Activated T-cell treated with anti-CD3 and anti-CD28 coated beads for 24 hours (primary cell): ENCODE data around the gene NCDN.

ENCODE experiments used
- DNase-seq: peaks from one replicate; pipeline ENCODE4 v3.0.0-alpha.2; 2020; ENCODE audit warnings: low read depth

Gene NCDN

GRCh38 chr1:35554266-35555211 lies 3.1 kb upstream of the NCDN start:
- no peak for DNase-seq

- DNase-seq = no peak
Observed at GRCh38 chr1:35555212-35555584, 2.4 kb upstream of the NCDN start.

GRCh38 chr1:35555601-35556477 lies 1.8 kb upstream of the NCDN start:
- no peak for DNase-seq

GRCh38 chr1:35556484-35557117 lies 998 bp upstream of the NCDN start:
- no peak for DNase-seq

- DNase-seq = no peak
Observed at GRCh38 chr1:35557118-35557610, 435 bp upstream of the NCDN start, which contains the start of gene KIAA0319L. Gene KIAA0319L, minus strand, starts transcription at chr1:35557403. Its CDS starts 2,912 bp downstream, at chr1:35554491.

- no peak for DNase-seq
Observed at GRCh38 chr1:35558374-35559316, 1.0 kb downstream of the NCDN start.

GRCh38 chr1:35559317-35559944 lies 1.8 kb downstream of the NCDN start:
- DNase-seq = no peak

- no peak for DNase-seq
Observed at GRCh38 chr1:35560256-35561225, 2.9 kb downstream of the NCDN start.

GRCh38 chr1:35561297-35561971 lies 3.8 kb downstream of the NCDN start:
- DNase-seq = no peak

GRCh38 chr1:35561972-35562680 lies 4.5 kb downstream of the NCDN start:
- no peak for DNase-seq

GRCh38 chr1:35563166-35563565 lies 5.6 kb downstream of the NCDN start:
- DNase-seq = no peak

- DNase-seq = peak; percentile 69
Observed at GRCh38 chr1:35564037-35564883, 6.7 kb downstream of the NCDN start.

- DNase-seq = no peak
Observed at GRCh38 chr1:35564884-35565741, 7.5 kb downstream of the NCDN start.

- DNase-seq = no peak
Observed at GRCh38 chr1:35565742-35566133, 8.1 kb downstream of the NCDN start.

GRCh38 chr1:35567947-35568558 lies 10.5 kb downstream of the NCDN start:
- DNase-seq = no peak

GRCh38 chr1:35568975-35569395 lies 11.4 kb downstream of the NCDN start:
- DNase-seq = peak; percentile 57
